ENCODE measurements around the gene RYR3.

Gene RYR3

DNA sequence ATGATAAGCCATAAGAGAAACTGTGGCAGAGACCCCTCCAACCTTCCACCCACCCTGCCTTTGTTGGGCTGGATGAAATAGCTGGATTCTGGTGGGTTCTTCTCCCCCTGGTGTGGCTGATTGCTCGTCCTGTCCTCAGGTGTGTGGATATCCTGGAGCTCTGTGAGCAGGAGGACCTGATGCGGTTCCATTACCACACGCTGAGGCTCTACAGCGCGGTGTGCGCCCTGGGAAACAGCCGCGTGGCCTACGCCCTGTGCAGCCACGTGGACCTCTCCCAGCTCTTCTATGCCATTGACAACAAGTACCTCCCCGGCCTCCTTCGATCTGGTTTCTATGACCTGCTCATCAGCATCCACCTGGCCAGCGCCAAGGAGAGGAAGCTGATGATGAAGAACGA lies 351.2 kb downstream of the RYR3 start:
- DNase-seq, result no peak

DNA sequence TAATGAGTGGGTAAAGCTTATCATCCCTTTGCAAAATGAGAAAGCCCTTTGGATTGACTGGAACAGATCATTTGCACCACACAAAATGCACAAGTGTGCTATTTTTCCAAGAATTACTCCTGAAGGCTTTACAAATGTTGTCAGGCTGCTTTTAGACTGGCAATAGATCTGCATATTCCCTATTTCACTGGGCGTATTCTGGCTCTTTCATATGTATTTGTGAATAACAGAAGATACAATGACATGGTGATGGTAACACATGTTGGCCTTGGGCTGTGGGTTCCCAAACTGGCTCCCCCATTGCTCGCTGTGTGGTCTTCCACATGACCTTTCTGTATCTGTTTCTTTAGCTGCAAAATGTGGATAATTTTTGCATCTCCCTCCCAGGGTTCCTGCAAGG lies 354.2 kb downstream of the RYR3 start:
- no peak for DNase-seq

DNA sequence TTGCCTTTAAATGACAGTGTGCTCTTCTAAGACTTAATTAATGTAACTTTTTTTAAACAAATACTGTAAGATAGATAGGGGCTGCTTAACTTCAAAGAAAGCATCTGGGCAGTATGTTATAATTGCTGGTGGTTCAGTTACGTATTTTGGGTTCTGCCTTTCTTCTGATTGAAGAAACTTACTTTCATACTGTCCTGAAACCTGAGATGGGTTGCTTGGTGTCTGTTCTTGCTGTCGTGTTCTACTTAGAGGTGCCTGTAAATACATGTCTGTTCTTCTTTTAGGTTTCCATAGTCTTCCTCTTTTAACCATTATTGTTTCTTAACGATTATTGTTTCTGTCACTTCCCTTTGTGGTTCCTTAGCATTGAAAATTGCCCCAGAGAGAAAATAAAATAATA lies 359.8 kb downstream of the RYR3 start:
- no peak for DNase-seq

DNA sequence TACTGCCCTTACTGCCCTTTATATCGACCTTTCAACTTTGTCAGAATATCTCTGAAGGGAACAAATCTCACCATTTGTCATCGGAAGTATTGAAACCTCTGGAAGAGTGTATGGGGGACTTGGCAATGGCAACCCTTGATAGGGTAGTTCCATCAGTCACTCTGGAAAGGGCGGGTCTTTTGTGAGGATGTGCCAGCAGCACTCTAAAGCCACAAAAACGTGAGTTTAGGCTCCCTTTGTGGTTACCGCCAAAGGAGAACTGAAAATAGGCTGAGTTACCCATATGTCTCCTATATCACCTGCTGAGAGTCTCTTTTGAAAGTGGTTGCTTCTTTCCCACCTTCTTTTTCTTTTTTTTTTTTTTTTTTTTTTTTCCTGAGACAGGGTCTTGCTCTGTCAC lies 360.7 kb downstream of the RYR3 start:
- no peak for DNase-seq

DNA sequence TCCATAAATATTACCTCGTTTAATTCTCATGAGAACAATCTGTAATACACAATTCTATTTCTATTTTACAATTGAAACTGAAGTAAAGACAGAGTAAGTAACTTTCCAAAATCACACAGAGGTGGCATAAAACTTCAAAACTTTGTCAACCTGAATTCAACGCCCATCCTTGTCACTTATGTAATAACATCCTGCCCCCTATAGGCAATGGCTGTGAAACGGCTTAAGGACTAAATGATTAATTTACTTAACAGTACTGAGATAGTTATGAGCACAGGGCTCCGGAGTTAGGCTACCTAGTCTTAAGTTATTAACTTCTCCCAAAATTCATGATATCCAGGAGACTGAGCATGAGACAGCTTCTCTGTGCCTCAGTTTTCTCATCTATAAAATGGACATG lies 364.5 kb downstream of the RYR3 start:
- no peak for DNase-seq

DNA sequence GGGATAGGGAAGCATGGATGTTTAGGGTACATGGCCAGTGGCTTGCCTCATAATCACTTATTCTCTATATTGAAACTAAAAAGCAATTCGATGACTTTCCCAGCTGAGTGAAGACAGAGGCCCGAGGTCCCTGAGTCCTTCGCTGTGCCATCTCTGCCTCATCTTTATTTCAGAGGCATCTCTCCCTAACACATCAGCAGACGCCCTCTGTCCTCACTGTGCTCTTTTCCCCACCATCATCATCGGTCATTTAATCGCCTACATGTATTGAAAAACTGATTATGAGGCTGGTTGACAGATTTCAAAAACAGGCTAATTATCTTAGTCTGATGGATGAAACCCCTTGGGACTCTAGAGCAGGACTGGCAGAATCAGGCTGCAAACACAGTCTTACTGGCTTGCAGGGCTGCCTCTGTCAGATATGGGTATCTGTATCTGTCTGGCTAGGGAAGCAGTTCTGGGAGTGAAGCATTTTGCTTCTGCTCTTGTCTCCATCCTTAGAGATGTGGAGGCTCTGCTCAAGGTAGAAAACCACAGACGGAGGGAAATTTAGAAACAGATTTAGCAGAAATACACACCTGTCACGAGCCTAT lies 366.6 kb downstream of the RYR3 start:
- DNase-seq, result no peak

DNA sequence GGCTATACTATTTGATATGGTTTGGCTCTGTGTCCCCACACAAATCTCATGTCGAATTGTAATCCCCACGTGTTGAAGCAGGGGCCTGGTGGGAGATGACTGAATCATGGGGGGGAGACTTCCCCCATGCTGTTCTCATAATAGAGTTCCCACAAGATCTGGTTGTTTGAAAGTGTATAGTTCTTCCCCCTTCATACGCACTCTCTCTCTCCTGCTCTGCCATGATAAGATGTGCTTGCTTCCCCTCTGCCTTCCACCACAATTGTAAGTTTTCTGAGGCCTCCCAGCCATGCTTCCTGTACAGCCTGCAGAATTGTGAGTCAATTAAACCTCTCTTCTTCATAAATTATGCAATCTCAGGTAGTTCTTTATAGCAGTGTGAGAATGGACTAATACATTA lies 367.4 kb downstream of the RYR3 start:
- DNase-seq, result no peak

DNA sequence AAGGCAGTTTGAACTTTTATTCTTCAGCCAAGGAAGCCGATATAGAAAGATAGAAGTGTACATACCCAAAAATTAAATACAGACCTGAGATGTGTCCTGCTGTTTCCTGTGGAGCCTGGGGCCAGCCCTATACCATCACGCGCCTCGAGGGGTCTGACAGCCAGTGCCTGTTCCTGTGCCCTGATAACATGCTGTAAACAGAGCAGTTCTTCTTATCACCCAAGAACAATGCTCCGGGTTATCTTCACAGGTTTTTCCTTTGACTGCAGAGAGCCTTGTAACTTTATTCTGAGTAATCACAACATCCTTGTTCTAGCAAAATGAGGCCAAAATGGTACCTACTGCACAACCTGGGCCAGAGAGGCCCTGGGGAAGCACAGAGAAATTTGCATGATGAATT lies 367.8 kb downstream of the RYR3 start:
- DNase-seq, result no peak

DNA sequence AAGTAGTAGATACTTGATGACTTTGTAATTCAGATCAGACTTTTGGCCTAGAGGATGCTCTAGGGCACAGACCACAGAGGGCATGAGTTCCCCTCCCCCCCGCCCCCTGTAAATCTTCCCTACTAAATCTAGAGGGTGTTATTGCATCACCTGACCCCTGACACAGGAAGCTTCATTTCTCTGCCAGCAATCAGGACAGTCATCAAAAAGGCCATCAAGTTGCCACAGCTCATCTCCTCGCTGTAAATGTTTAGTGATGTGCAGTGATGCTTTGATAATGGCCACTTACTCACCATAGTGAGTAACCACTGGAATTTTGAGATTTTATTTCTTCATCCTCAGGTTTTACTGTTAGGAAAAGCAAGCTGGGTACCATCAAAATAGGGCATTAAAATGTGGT lies 368.3 kb downstream of the RYR3 start:
- DNase-seq, result no peak

DNA sequence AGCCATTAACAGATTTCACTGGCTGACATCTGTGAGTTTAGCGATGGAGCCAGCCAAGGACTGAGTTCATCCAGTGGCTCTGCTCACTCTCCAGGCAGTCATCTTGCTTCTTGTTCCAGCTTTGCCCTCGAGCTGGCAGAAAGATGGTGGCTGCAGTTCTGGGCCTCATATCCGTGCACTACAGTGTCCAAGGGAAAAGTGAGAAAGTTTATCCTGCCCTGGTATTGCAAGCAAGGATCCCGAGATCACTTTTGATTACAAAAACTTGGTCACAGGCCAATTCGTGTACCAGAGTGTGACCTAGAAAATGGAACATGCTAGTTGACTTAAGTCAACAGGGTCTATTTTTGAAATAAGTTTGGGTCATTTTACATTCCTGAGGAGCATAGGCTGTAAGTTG lies 369.6 kb downstream of the RYR3 start:
- DNase-seq, result no peak

DNA sequence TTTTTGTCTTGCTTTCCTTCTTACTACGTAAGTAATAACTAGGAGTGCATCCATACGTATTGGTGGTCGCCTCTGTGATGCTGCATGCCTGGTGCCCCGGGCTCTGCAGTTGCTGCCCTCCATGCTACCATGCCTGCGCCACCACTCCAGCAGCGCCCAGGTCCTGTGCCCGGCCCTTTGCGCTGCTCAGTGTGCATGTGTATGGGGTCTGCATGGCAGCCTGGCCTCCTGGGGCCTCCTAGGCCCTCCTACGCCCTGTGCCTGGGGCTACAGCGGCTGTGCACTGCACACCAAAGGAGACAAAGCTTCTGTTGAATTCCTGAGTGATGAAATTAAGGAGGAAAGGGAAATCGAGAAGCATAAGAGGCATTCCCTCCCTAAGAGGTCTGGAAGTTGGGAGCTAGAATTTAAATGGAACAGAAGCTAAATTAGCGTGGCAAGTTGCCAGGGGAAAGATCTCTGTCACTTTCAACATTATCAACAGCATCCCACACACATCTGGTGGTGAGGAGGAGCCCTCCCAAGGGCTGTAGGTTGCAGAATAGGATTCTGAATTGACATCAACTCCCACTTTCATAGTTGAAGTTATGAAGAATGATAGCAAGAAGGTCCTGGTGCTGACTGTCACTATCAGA lies 382.5 kb downstream of the RYR3 start:
- no peak for DNase-seq

DNA sequence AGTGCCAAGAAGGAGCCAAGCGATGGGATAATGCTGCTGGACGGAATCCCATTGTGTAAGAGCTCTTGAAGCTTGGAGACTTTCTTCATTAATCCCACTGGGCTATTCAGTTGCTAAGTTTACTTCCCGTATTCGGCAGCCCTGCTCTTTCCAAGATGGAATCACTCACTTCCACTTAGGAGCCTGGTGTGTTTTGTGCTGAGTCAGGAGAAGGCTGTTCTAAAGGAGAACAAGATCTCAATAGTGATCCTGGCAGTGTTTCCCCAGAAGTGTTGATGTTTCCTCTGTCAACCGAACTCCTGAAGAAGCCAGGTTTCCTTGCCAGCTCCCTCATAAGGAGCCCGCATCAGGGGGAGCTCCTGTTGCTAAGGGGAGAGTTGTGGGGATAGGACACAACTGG lies 387.4 kb downstream of the RYR3 start:
- DNase-seq, result no peak

DNA sequence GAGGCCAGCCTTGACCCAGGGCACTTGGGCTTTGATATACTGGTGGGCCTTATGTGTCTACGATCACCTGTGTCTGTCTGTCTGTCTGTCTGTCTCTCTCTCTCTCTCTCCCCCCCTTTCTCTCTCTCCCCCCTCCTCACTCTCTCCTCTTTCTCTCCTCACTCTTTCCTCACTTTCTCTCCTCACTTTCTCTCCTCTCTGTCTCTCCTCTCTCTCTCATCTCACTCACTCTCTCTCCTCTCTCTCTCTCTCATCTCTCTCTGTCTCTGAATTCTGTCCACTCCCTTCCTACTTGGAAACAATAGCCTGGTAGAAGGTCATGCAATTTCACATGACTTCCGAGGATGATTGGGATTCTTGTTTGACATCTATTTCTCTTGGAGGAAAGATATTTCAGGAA lies 388.4 kb downstream of the RYR3 start:
- DNase-seq, result no peak

DNA sequence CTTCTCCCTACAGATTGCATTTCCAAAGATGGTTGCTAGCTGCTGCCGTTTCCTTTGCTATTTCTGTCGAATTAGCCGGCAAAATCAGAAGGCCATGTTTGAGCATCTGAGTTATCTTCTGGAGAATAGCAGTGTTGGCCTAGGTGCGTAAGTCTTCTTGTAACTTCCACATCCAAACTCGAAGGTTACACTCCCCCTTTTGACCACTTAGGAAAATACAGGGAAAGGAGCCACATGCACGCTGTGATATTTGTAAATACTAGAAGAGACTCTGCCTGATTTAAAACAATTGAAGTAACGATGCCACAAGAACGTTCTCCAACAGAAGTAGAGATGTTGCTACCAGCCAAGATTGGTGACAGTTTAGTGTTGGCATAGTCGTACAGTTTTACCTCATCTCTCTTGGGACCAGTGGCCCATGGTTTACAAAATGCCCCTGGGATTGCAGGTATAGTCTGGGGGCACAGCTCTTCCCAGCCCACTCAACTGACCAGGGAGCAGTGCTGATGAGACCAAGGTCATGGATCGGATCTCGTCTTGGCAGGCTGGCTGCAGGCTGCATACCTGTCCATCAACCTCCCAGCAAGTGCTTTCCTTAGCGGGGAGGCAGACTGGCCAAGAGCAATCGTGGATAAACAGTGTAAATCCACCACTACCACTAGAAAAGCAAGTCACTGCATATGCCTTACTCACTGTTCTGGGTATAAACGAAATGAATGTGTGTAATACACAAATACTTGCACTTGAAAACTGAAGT lies 389.1 kb downstream of the RYR3 start:
- DNase-seq, result no peak

DNA sequence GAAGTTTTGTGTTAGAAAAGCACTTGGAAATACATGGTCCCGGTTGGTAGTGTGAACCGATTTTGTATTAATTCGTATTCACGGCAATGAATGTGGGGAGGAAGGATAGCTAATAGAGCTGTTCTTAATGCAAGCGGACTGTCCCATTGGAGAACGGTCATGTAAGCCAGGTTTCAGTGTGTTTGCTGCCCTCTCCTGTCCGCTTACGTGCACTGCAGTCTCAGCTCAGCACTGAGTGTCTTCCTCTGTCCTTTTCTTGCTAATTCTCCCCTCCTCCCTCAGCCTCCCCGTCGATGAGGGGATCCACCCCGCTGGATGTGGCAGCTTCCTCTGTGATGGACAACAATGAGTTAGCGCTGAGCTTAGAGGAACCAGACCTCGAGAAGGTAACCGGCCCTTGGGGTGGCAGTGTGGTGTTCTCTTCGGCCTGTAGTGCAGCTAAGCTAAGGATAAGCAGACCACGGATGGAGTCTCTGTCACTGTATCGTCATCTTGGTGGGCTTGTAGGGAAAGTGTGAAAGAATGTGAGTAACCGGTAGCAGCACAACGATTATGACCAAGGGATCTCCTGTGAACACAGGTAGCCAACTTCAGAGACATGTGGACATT lies 390.0 kb downstream of the RYR3 start:
- DNase-seq, result peak; percentile 41

DNA sequence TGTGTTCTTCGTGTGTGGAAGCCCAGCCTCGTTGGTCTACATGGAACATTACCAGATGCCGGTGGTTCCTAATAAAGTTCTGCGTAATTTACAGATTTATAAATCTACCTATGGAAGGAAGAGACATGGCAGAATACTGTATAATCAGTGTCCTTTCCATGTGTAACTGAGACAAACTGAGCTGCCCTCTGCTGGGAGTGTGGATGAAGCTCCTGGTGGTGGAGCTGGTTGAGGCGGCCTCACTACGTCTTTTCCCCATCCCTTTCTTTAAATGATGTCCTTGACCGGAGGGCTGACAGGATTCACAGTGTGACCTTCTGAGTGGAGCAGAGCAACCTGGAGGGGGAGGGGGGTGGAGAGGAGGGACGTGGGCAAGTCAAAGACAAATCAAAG lies 390.5 kb downstream of the RYR3 start:
- no peak for DNase-seq

DNA sequence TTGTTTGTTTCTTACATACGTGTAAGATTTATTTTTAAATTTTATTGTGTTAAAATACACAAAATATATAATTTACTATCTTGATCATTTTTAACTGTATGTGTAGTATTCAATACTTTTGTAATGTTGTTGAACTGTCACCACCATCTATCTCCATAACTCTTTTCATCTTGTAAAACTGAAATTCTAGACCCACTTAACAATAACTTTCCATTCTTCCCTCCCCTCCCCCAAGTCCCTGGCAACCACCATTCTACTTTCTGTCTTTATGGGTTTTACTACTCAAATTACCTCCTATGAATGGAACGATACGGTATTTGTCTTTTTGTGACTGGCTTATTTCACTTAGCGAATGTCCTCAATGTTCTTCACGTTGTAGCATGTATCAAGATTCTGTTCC lies 395.4 kb downstream of the RYR3 start:
- DNase-seq, result no peak

DNA sequence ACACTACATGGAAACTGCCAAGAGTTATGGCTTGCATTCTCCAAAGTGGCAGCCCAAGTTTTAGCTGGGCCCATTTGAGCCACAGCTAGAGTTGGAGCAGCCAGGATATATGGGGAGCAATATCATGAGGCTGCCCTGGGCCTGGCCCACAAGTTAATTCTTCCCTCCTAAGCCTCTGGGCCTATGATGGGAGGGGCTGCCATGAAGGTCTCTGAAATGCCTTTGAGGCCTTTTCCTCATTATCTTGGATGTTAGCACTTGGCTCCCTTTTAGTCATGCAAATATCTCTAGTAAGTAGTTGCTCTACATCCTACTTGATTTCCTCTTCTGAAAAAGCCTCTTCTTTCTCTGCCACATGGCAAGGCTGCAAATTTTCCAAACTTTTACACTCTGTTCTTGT lies 400.0 kb downstream of the RYR3 start:
- no peak for DNase-seq

DNA sequence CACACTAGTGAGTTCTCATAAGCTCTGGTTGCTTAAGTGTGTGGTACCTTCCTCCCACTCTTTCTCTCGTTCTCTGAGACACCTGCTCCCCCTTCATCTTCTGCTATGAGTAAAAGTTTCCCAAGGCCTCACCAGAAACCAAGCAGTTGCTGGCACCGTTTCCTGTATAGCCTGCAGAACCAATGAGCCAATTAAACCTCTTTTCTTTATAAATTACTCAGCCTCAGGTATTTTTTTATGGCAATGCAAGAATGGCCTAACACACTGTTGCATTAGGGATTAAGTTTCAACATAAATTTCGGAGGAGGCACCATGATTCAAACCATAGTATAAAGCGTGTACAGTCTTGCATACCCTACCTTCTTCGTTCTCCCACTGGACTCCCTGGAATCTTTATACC lies 405.3 kb downstream of the RYR3 start:
- no peak for DNase-seq

DNA sequence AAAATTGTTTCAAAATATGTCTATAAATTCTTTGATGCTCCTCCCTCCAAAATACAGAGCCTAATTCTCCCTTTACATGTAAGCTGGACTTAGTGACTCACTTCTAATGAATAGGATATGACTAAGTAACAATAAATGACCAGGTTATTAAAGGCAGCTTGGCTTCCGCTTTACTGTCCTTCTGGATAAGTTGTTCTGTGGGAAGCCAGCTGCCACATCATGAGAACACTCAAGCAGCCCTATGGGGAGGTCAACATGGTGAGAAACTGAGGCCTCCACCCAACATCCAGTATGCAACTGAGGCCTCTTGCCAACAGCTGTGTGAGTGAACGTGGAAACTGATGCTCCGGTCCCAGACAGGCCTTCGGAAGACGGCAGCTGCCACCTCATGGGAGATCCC lies 410.2 kb downstream of the RYR3 start:
- no peak for DNase-seq

DNA sequence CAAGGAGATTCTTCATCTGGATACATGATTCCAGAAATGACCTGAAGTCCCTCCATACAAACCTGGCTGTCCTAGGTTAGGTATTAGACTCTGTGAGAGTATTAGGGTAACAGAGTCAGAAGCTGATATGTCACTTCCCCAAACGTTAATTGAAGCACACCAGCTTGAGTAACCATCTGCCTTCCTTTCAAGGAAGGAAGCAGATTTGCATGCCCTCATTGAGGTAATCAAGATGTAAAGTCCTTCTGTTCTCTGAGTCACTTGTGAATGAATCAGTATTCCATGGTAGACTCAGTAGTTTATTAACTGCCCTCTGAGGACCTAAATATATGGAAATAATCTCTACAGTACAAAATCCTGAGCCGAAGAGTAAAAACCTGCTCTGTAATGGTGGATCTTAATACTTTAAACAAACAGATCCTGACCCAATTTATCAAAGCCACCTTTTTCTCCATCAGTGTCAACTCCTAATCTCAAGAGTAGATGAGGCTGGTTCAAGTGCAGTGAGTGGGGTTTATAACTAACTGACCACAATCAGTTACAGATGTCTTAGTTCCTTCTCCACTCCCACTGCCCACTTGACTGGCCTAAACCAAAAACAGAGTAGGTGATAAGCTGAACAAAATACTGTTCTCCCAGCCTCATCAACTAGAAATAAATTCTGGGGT lies 411.4 kb downstream of the RYR3 start:
- DNase-seq, result no peak

DNA sequence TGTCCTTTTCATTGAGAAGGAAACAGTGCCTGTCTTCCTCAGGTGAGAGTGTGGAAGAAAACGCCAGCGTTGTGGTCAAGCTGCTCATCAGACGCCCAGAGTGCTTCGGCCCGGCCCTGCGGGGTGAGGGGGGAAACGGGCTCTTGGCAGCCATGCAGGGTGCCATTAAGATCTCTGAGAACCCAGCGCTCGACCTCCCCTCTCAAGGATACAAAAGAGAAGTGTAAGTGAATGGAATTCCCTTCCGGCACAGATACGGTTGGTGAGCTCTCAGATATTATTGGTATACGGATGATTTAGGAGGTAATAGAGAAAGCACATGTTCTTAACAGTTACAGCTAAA lies 411.9 kb downstream of the RYR3 start:
- DNase-seq, result no peak

DNA sequence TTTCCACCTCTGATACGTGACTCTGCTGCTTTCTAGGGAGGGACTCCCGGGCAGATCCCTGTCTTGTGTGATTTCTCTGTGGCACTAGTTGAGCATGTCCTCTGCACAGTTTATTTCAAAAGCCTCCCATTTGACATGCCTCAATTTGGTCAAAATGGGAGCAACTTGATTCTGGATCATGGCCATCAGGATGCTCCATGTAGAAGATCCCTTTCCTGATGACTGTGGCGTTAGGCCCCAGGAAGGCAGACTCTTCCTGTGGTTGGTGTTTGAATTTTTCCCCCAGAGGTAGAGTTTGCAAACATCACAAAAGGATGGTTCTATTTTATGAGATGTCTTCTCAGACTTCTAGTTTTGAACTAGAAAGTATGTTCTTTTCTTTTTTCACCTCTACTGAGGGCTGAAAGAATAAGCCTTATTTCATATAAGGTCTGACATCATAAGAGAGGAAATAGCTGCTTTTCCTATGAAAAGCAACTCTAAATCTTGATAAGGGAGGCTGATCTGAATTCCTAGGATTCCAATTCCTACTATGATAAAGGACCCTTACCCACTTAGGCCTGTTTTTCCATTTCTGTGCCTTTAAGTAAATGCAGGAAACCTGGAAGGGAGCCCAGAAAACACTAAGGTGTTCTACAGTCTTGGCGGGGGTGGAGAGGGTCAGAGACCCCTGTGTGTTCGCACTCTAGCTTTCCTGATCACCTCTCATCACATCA lies 413.7 kb downstream of the RYR3 start:
- no peak for DNase-seq

Data from GDM1 (cell line).